GM10266 (cell line): ENCODE measurements around the gene FGG.

Source experiments
- DNase-seq: peaks from one replicate; pipeline ENCODE4 v3.0.0; 2012; ENCODE audit errors: extremely low spot score
- CTCF ChIP-seq: IDR thresholded peaks from 2 replicates; pipeline ENCODE4 v1.5.1; 2012; ENCODE audit warnings: mild to moderate bottlenecking, low read depth; ENCODE audit not compliant: control insufficient read depth, insufficient read depth; ENCODE audit errors: missing control alignments

Gene FGG

GRCh38 chr4:154593868-154594267, 18.6 kb downstream of the FGG start:
- no peak for TF ChIP-seq CTCF
- DNase-seq, result no peak

GRCh38 chr4:154591890-154592289, 20.6 kb downstream of the FGG start:
- no peak for DNase-seq
- TF ChIP-seq CTCF, result no peak

GRCh38 chr4:154590329-154591006, 22.0 kb downstream of the FGG start, which contains the start of gene FGA:
FGA (minus strand) TSS chr4:154590742; CDS start chr4:154590687, 55 bp downstream.
- no peak for DNase-seq
- no peak for TF ChIP-seq CTCF

- TF ChIP-seq CTCF, result no peak
- DNase-seq, result no peak
These were observed 22.9 kb downstream of the FGG start for GRCh38 chr4:154589296-154590197.

GRCh38 chr4:154588198-154588597, 24.3 kb downstream of the FGG start:
- TF ChIP-seq CTCF, result no peak
- no peak for DNase-seq

- no peak for TF ChIP-seq CTCF
- DNase-seq, result no peak
These were observed 26.0 kb downstream of the FGG start for GRCh38 chr4:154586296-154587033.
